ENCODE measurements around the gene LRRC19.

The LRRC19 gene

GRCh38 chr9:26950521-26950920 is 55.0 kb downstream of the LRRC19 start:
- no peak overlapping the region for H3K9ac ChIP-seq (ENCODE audit: low read depth, low read length)
- ATAC-seq (ENCODE audit: insufficient read depth, low read depth), result no peak
- no peak overlapping the region for H3K4me2 ChIP-seq (ENCODE audit: insufficient read depth, low read length)
- H2AFZ ChIP-seq (ENCODE audit: low read depth, low read length), result no peak overlapping the region
- no peak overlapping the region for H3K4me3 ChIP-seq (ENCODE audit: low read depth in 1 of 2, low read length in 2 of 2)
- H3K9me3 ChIP-seq (ENCODE audit: insufficient read depth, low read length, severe bottlenecking), result no peaks in the 10 kb centered on the region
- TF ChIP-seq EZH2 (IDR thresholded peaks at IDR 0.05; ENCODE audit: borderline replicate concordance, low read depth, low read length, severe bottlenecking) (no peak), CTCF (IDR thresholded peaks at IDR 0.05; ENCODE audit: borderline replicate concordance, extremely low read depth, low read length, poor library complexity, severe bottlenecking) (no peak)
- no peaks in the 10 kb centered on the region; the same call in 1 of the 2 replicates for H3K36me3 ChIP-seq (ENCODE audit: insufficient read depth, low read length)
- H3K27ac ChIP-seq (ENCODE audit: low read length), result no peak overlapping the region
- no peak for DNase-seq
- no peaks in the 10 kb centered on the region for H3K27me3 ChIP-seq (ENCODE audit: insufficient read depth, low read length, poor library complexity)
- H4K20me1 ChIP-seq (ENCODE audit: insufficient read depth, low read length), result peaks cover 2% of the 10 kb centered on the region; the same call in 1 of the 2 replicates
- H3K4me1 ChIP-seq (ENCODE audit: insufficient read depth, low read length), result peaks cover 25% of the 10 kb centered on the region
- peaks cover 18% of the 10 kb centered on the region for H3K79me2 ChIP-seq (ENCODE audit: insufficient read depth, low read length)

DNA sequence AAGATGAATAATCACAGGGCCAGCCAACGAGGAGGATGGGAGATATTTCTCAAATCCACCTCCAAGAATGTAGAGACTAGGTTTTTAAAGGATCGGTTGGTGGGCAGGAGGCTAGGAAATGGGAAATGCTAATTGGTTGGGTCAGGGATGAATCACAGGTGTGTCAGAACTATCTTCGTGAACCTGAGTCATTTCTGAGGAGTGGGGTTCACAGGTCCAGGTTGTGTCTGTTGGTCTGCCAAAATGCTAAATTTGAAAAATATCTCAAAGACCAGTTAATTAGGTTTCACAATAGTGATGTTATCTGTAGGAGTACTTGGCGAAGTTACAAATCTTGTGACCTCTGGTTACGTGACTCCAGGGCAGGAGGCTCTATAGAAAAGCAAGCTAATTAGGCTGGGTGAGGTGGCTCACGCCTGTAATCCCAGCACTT is 55.8 kb downstream of the LRRC19 start:
- DNase-seq (no peak), ATAC-seq (ENCODE audit: insufficient read depth, low read depth) (no peak)
- peaks cover 5% of the 10 kb centered on the region; the same call in 1 of the 2 replicates for H4K20me1 ChIP-seq (ENCODE audit: insufficient read depth, low read length)
- no peak overlapping the region for H3K9ac ChIP-seq (ENCODE audit: low read depth, low read length)
- peaks cover 26% of the 10 kb centered on the region for H3K79me2 ChIP-seq (ENCODE audit: insufficient read depth, low read length)
- peaks cover 25% of the 10 kb centered on the region for H3K4me1 ChIP-seq (ENCODE audit: insufficient read depth, low read length)
- no peaks in the 10 kb centered on the region for H3K27me3 ChIP-seq (ENCODE audit: insufficient read depth, low read length, poor library complexity)
- no peak overlapping the region for H2AFZ ChIP-seq (ENCODE audit: low read depth, low read length)
- H3K27ac ChIP-seq (ENCODE audit: low read length), result no peak overlapping the region
- no peaks in the 10 kb centered on the region; the same call in 1 of the 2 replicates for H3K36me3 ChIP-seq (ENCODE audit: insufficient read depth, low read length)
- H3K9me3 ChIP-seq (ENCODE audit: insufficient read depth, low read length, severe bottlenecking), result no peaks in the 10 kb centered on the region
- H3K4me2 ChIP-seq (ENCODE audit: insufficient read depth, low read length), result no peak overlapping the region
- no peak overlapping the region for H3K4me3 ChIP-seq (ENCODE audit: low read depth in 1 of 2, low read length in 2 of 2)
- no peak for TF ChIP-seq CTCF (IDR thresholded peaks at IDR 0.05; ENCODE audit: borderline replicate concordance, extremely low read depth, low read length, poor library complexity, severe bottlenecking)
- no peak for TF ChIP-seq EZH2 (IDR thresholded peaks at IDR 0.05; ENCODE audit: borderline replicate concordance, low read depth, low read length, severe bottlenecking)

GRCh38 chr9:26947736-26948135 is 57.7 kb downstream of the LRRC19 start:
- Histone ChIP-seq H3K27ac (ENCODE audit: low read length) (peak overlapping the region; percentile 100), H3K36me3 (ENCODE audit: insufficient read depth, low read length) (peaks cover 10% of the 10 kb centered on the region), H3K9me3 (ENCODE audit: insufficient read depth, low read length, severe bottlenecking) (no peaks in the 10 kb centered on the region), H3K4me3 (ENCODE audit: low read depth in 1 of 2, low read length in 2 of 2) (peak overlapping the region; percentile 65 to 86), H3K4me2 (ENCODE audit: insufficient read depth, low read length) (peak overlapping the region; percentile 76), H3K79me2 (ENCODE audit: insufficient read depth, low read length) (peaks cover 46% of the 10 kb centered on the region), H2AFZ (ENCODE audit: low read depth, low read length) (peak overlapping the region; percentile 85), H3K27me3 (ENCODE audit: insufficient read depth, low read length, poor library complexity) (no peaks in the 10 kb centered on the region), H3K9ac (ENCODE audit: low read depth, low read length) (peak overlapping the region; percentile 96), H4K20me1 (ENCODE audit: insufficient read depth, low read length) (peaks cover 20% of the 10 kb centered on the region; the same call in 1 of the 2 replicates), H3K4me1 (ENCODE audit: insufficient read depth, low read length) (peaks cover 39% of the 10 kb centered on the region)
- ATAC-seq (ENCODE audit: insufficient read depth, low read depth) (no peak), DNase-seq (peak; percentile 13)
- TF ChIP-seq CTCF (IDR thresholded peaks at IDR 0.05; ENCODE audit: borderline replicate concordance, extremely low read depth, low read length, poor library complexity, severe bottlenecking) (no peak), EZH2 (IDR thresholded peaks at IDR 0.05; ENCODE audit: borderline replicate concordance, low read depth, low read length, severe bottlenecking) (no peak)

All from DND-41 (cell line).